IPS-18a (cell line): ENCODE data around the gene KIF5C.

Experiments used
- H3K27ac ChIP-seq: one replicate; pipeline ENCODE4 v1.5.1; 2013; ENCODE audit warnings: low read length
- H3K27me3 ChIP-seq: one replicate; pipeline ENCODE4 v1.6.1; 2013; ENCODE audit warnings: mild to moderate bottlenecking, low read length; ENCODE audit not compliant: control insufficient read depth, insufficient read depth
- H3K36me3 ChIP-seq: one replicate; pipeline ENCODE4 v1.6.1; 2013; ENCODE audit warnings: low read depth, low read length; ENCODE audit not compliant: control insufficient read depth
- H3K4me1 ChIP-seq: one replicate; pipeline ENCODE4 v1.6.1; 2013; ENCODE audit warnings: low read depth, low read length; ENCODE audit not compliant: control insufficient read depth
- H3K4me3 ChIP-seq: one replicate; pipeline ENCODE4 v1.5.1; 2013; ENCODE audit warnings: low read length
- H3K9ac ChIP-seq: one replicate; pipeline ENCODE4 v1.6.1; 2013; ENCODE audit warnings: mild to moderate bottlenecking, low read length, moderate library complexity
- H3K9me3 ChIP-seq: one replicate; pipeline ENCODE4 v1.6.1; 2013; ENCODE audit warnings: low read depth, low read length; ENCODE audit not compliant: control insufficient read depth

Gene KIF5C

GRCh38 chr2:148907085-148907785, 32.2 kb downstream of the KIF5C start:
- Histone ChIP-seq H3K27ac (no peak overlapping the region), H3K9me3 (no peaks in the 10 kb centered on the region), H3K4me1 (no peaks in the 10 kb centered on the region), H3K27me3 (no peaks in the 10 kb centered on the region), H3K9ac (no peak overlapping the region), H3K36me3 (no peaks in the 10 kb centered on the region), H3K4me3 (no peak overlapping the region)

- Histone ChIP-seq H3K27ac (no peak overlapping the region), H3K27me3 (no peaks in the 10 kb centered on the region), H3K36me3 (no peaks in the 10 kb centered on the region), H3K4me3 (no peak overlapping the region), H3K9ac (no peak overlapping the region), H3K9me3 (no peaks in the 10 kb centered on the region), H3K4me1 (no peaks in the 10 kb centered on the region)
Observed at GRCh38 chr2:148909114-148909513, 34.1 kb downstream of the KIF5C start.

- no peak overlapping the region for H3K9ac ChIP-seq
- H3K27me3 ChIP-seq: no peaks in the 10 kb centered on the region
- no peaks in the 10 kb centered on the region for H3K36me3 ChIP-seq
- no peaks in the 10 kb centered on the region for H3K9me3 ChIP-seq
- no peaks in the 10 kb centered on the region for H3K4me1 ChIP-seq
- no peak overlapping the region for H3K27ac ChIP-seq
- H3K4me3 ChIP-seq: no peak overlapping the region
Observed at GRCh38 chr2:148913061-148913460, 38.0 kb downstream of the KIF5C start.

- Histone ChIP-seq H3K9ac (no peak overlapping the region), H3K27me3 (no peaks in the 10 kb centered on the region), H3K4me3 (no peak overlapping the region), H3K9me3 (no peaks in the 10 kb centered on the region), H3K4me1 (no peaks in the 10 kb centered on the region), H3K27ac (no peak overlapping the region), H3K36me3 (no peaks in the 10 kb centered on the region)
Observed at GRCh38 chr2:148913492-148913891, 38.5 kb downstream of the KIF5C start.

- Histone ChIP-seq H3K27me3 (no peaks in the 10 kb centered on the region), H3K9ac (no peak overlapping the region), H3K36me3 (no peaks in the 10 kb centered on the region), H3K9me3 (no peaks in the 10 kb centered on the region), H3K27ac (no peak overlapping the region), H3K4me1 (no peaks in the 10 kb centered on the region), H3K4me3 (no peak overlapping the region)
Observed at GRCh38 chr2:148914463-148914862, 39.4 kb downstream of the KIF5C start.

GRCh38 chr2:148917431-148917830, 42.4 kb downstream of the KIF5C start:
- Histone ChIP-seq H3K9ac (no peak overlapping the region), H3K27me3 (no peaks in the 10 kb centered on the region), H3K4me3 (no peak overlapping the region), H3K36me3 (no peaks in the 10 kb centered on the region), H3K9me3 (no peaks in the 10 kb centered on the region), H3K27ac (no peak overlapping the region), H3K4me1 (peaks cover 7% of the 10 kb centered on the region)

- Histone ChIP-seq H3K36me3 (no peaks in the 10 kb centered on the region), H3K4me3 (no peak overlapping the region), H3K9me3 (no peaks in the 10 kb centered on the region), H3K27ac (no peak overlapping the region), H3K9ac (no peak overlapping the region), H3K4me1 (peaks cover 9% of the 10 kb centered on the region), H3K27me3 (no peaks in the 10 kb centered on the region)
Observed at GRCh38 chr2:148918554-148918953, 43.5 kb downstream of the KIF5C start.

GRCh38 chr2:148920559-148920958, 45.5 kb downstream of the KIF5C start:
- no peak overlapping the region for H3K27ac ChIP-seq
- peaks cover 13% of the 10 kb centered on the region for H3K4me1 ChIP-seq
- H3K9ac ChIP-seq: no peak overlapping the region
- no peak overlapping the region for H3K4me3 ChIP-seq
- H3K27me3 ChIP-seq: no peaks in the 10 kb centered on the region
- no peaks in the 10 kb centered on the region for H3K9me3 ChIP-seq
- H3K36me3 ChIP-seq: peaks cover 7% of the 10 kb centered on the region

GRCh38 chr2:148922062-148922461, 47.0 kb downstream of the KIF5C start:
- Histone ChIP-seq H3K36me3 (peaks cover 7% of the 10 kb centered on the region), H3K9me3 (no peaks in the 10 kb centered on the region), H3K27ac (no peak overlapping the region), H3K9ac (no peak overlapping the region), H3K4me3 (no peak overlapping the region), H3K27me3 (no peaks in the 10 kb centered on the region), H3K4me1 (peaks cover 20% of the 10 kb centered on the region)

- H3K9ac ChIP-seq: no peak overlapping the region
Observed at GRCh38 chr2:148922776-148923475, 47.9 kb downstream of the KIF5C start.

GRCh38 chr2:148924514-148925178, 49.6 kb downstream of the KIF5C start:
- no peak overlapping the region for H3K9ac ChIP-seq
- no peaks in the 10 kb centered on the region for H3K9me3 ChIP-seq

More at GRCh38 chr2:148922776-148923475, 47.9 kb downstream of the KIF5C start:
- Histone ChIP-seq H3K4me1 (peaks cover 26% of the 10 kb centered on the region), H3K27ac (no peak overlapping the region), H3K36me3 (peaks cover 7% of the 10 kb centered on the region), H3K9me3 (no peaks in the 10 kb centered on the region), H3K27me3 (no peaks in the 10 kb centered on the region), H3K4me3 (no peak overlapping the region)

More at GRCh38 chr2:148924514-148925178, 49.6 kb downstream of the KIF5C start:
- peaks cover 13% of the 10 kb centered on the region for H3K36me3 ChIP-seq
- H3K27ac ChIP-seq: no peak overlapping the region
- H3K4me1 ChIP-seq: peaks cover 31% of the 10 kb centered on the region
- no peaks in the 10 kb centered on the region for H3K27me3 ChIP-seq
- no peak overlapping the region for H3K4me3 ChIP-seq
